GDM1 (cell line): ENCODE results near the gene KIF11.

Source experiments
- DNase-seq: peaks from one replicate; lab custom pipeline; 2025; lab: John Stamatoyannopoulos, UW

Gene KIF11

GRCh38 chr10:92677708-92678107, 84.8 kb downstream of the KIF11 start:
- no peak for DNase-seq

- DNase-seq, result no peak
Observed at GRCh38 chr10:92678206-92678605, 85.3 kb downstream of the KIF11 start.

GRCh38 chr10:92681306-92681834, 88.4 kb downstream of the KIF11 start:
- no peak for DNase-seq

- no peak for DNase-seq
Observed at GRCh38 chr10:92688573-92688926, 95.6 kb downstream of the KIF11 start.

- DNase-seq, result no peak
Observed at GRCh38 chr10:92688927-92689662, 96.2 kb downstream of the KIF11 start.

- DNase-seq, result peak; percentile 86
Observed at GRCh38 chr10:92689663-92690210, 96.8 kb downstream of the KIF11 start, which contains the start of gene HHEX. TSS of gene HHEX (plus strand) at chr10:92689955. CDS start at chr10:92689987, 32 bp downstream.

GRCh38 chr10:92690211-92690914, 97.4 kb downstream of the KIF11 start:
- peak; percentile 95 for DNase-seq

GRCh38 chr10:92690915-92691590, 98.1 kb downstream of the KIF11 start:
- no peak for DNase-seq

GRCh38 chr10:92691591-92692079, 98.7 kb downstream of the KIF11 start:
- DNase-seq, result peak; percentile 77

- no peak for DNase-seq
Observed at GRCh38 chr10:92692080-92692671, 99.2 kb downstream of the KIF11 start.

- no peak for DNase-seq
Observed at GRCh38 chr10:92692697-92693533, 100.0 kb downstream of the KIF11 start.

GRCh38 chr10:92693534-92693893, 100.6 kb downstream of the KIF11 start:
- no peak for DNase-seq

GRCh38 chr10:92695679-92696605, 103.0 kb downstream of the KIF11 start:
- no peak for DNase-seq

GRCh38 chr10:92696606-92697383, 103.9 kb downstream of the KIF11 start:
- no peak for DNase-seq

GRCh38 chr10:92697663-92698511, 105.0 kb downstream of the KIF11 start:
- no peak for DNase-seq

GRCh38 chr10:92699193-92699517, 106.2 kb downstream of the KIF11 start:
- peak; percentile 42 for DNase-seq

- peak; percentile 64 for DNase-seq
Observed at GRCh38 chr10:92699518-92700381, 106.8 kb downstream of the KIF11 start.
